H9 (cell line): ENCODE results near the gene SMYD4. TPM values are rescaled to one million over a fixed set of nuclear protein-coding genes. Genes with fewer than 3 reads are reported as not detected.

Experiments
- DNase-seq: peaks from one replicate; pipeline ENCODE4 v3.0.0-alpha.2; 2017
- H2AFZ ChIP-seq: one replicate; pipeline ENCODE4 v1.6.1; 2013; ENCODE audit warnings: mild to moderate bottlenecking, low read length, control low read depth, moderate library complexity
- H2AK5ac ChIP-seq: 2 replicates; pipeline ENCODE4 v1.6.1; 2013; ENCODE audit warnings: low read length, control low read depth, mixed read lengths; ENCODE audit not compliant: insufficient read length
- H2BK120ac ChIP-seq: one replicate; pipeline ENCODE4 v1.6.1; 2013; ENCODE audit warnings: low read depth, mild to moderate bottlenecking, low read length, control low read depth, inconsistent platforms; ENCODE audit not compliant: poor library complexity, severe bottlenecking
- H2BK12ac ChIP-seq: 2 replicates; pipeline ENCODE4 v1.6.1; 2013; ENCODE audit warnings: low read length, control low read depth, mixed read lengths, low read depth; ENCODE audit not compliant: insufficient read length
- H2BK15ac ChIP-seq: 2 replicates; pipeline ENCODE4 v1.6.1; 2013; ENCODE audit warnings: low read depth, low read length, control low read depth
- H2BK20ac ChIP-seq: one replicate; pipeline ENCODE4 v1.6.1; 2013; ENCODE audit warnings: low read depth, mild to moderate bottlenecking, low read length, control low read depth, inconsistent platforms; ENCODE audit not compliant: poor library complexity, severe bottlenecking
- H2BK5ac ChIP-seq: 2 replicates; pipeline ENCODE4 v1.6.1; 2013; ENCODE audit warnings: low read length, control low read depth, mixed read lengths; ENCODE audit not compliant: insufficient read length
- H3K14ac ChIP-seq: 2 replicates; pipeline ENCODE4 v1.6.1; 2013; ENCODE audit warnings: low read length, control low read depth; ENCODE audit not compliant: insufficient read depth
- H3K18ac ChIP-seq: 2 replicates; pipeline ENCODE4 v1.6.1; 2013; ENCODE audit warnings: low read depth, mild to moderate bottlenecking, mixed read lengths, low read length, control low read depth; ENCODE audit not compliant: insufficient read length
- H3K23ac ChIP-seq: 2 replicates; pipeline ENCODE4 v1.6.1; 2013; ENCODE audit warnings: low read length, control low read depth, mixed read lengths, low read depth; ENCODE audit not compliant: insufficient read length
- H3K23me2 ChIP-seq: 2 replicates; pipeline ENCODE4 v1.6.1; 2013; ENCODE audit warnings: low read depth, mild to moderate bottlenecking, mixed read lengths, low read length, control low read depth; ENCODE audit not compliant: insufficient read length, poor library complexity, severe bottlenecking
- H3K27ac ChIP-seq: 2 replicates; pipeline ENCODE4 v1.5.1; 2013; ENCODE audit warnings: low read length, control low read depth, mixed read lengths, low read depth; ENCODE audit not compliant: insufficient read length
- H3K27me3 ChIP-seq: 2 replicates; pipeline ENCODE4 v1.6.1; 2013; ENCODE audit warnings: low read length, control low read depth, inconsistent platforms; ENCODE audit not compliant: insufficient read depth
- H3K4ac ChIP-seq: 2 replicates; pipeline ENCODE4 v1.6.1; 2013; ENCODE audit warnings: low read depth, mild to moderate bottlenecking, control low read depth, inconsistent platforms, low read length, moderate library complexity
- H3K4me1 ChIP-seq: 2 replicates; pipeline ENCODE4 v1.6.1; 2013; ENCODE audit warnings: low read length, control low read depth, inconsistent platforms; ENCODE audit not compliant: insufficient read depth
- H3K4me2 ChIP-seq: 2 replicates; pipeline ENCODE4 v1.6.1; 2013; ENCODE audit warnings: low read length, control low read depth, mixed read lengths; ENCODE audit not compliant: insufficient read length, insufficient read depth
- H3K56ac ChIP-seq: 2 replicates; pipeline ENCODE4 v1.6.1; 2013; ENCODE audit warnings: low read depth, mild to moderate bottlenecking, mixed read lengths, low read length, control low read depth; ENCODE audit not compliant: insufficient read length
- H3K79me1 ChIP-seq: 2 replicates; pipeline ENCODE4 v1.6.1; 2013; ENCODE audit warnings: low read depth, mild to moderate bottlenecking, moderate library complexity, low read length, control low read depth, inconsistent platforms; ENCODE audit not compliant: insufficient read depth, poor library complexity, severe bottlenecking
- H3K79me2 ChIP-seq: 2 replicates; pipeline ENCODE4 v1.6.1; 2013; ENCODE audit warnings: low read length, control low read depth, inconsistent platforms; ENCODE audit not compliant: insufficient read depth
- H3K9ac ChIP-seq: 2 replicates; pipeline ENCODE4 v1.6.1; 2013; ENCODE audit warnings: low read length, control low read depth, mixed read lengths; ENCODE audit not compliant: insufficient read length; ENCODE audit errors: extremely low read depth
- H3K9me3 ChIP-seq: one replicate; pipeline ENCODE4 v1.6.1; 2013; ENCODE audit warnings: low read depth, low read length, inconsistent platforms; ENCODE audit not compliant: control insufficient read depth
- H3T11ph ChIP-seq: one replicate; pipeline ENCODE4 v1.6.1; 2013; ENCODE audit warnings: mild to moderate bottlenecking, low read length, control low read depth, inconsistent platforms
- H4K20me1 ChIP-seq: one replicate; pipeline ENCODE4 v1.6.1; 2013; ENCODE audit not compliant: control insufficient read depth, insufficient read length, insufficient read depth
- H4K5ac ChIP-seq: 2 replicates; pipeline ENCODE4 v1.6.1; 2013; ENCODE audit warnings: low read depth, mild to moderate bottlenecking, mixed read lengths, low read length, control low read depth; ENCODE audit not compliant: insufficient read length
- H4K8ac ChIP-seq: replicated peaks from 2 replicates; pipeline ENCODE4 v1.6.1; 2013; ENCODE audit warnings: low read length, control low read depth, mixed read lengths, low read depth; ENCODE audit not compliant: insufficient read length
- H4K91ac ChIP-seq: 2 replicates; pipeline ENCODE4 v1.6.1; 2013; ENCODE audit warnings: low read depth, mild to moderate bottlenecking, moderate library complexity, mixed read lengths, low read length, control low read depth; ENCODE audit not compliant: insufficient read length
- H3K27ac Mint-ChIP-seq, 3 experiments: 2 replicates in 2 of 3; 3 replicates in 1 of 3; pipeline ENCODE4 v1.8.0; 2020 to 2021; ENCODE audit warnings: mixed read lengths in 3 of 3, mild to moderate bottlenecking in 1 of 3, moderate library complexity in 1 of 3
- H3K27me3 Mint-ChIP-seq: 2 replicates; pipeline ENCODE4 v1.8.0; 2021; ENCODE audit warnings: low read depth, mild to moderate bottlenecking, moderate library complexity, mixed read lengths
- H3K36me3 Mint-ChIP-seq, 3 experiments: 2 replicates in 2 of 3; 3 replicates in 1 of 3; pipeline ENCODE4 v1.8.0; 2020 to 2021; ENCODE audit warnings: low read depth in 3 of 3, mixed read lengths in 3 of 3; ENCODE audit not compliant: insufficient read depth in 1 of 3
- H3K4me1 Mint-ChIP-seq, 2 experiments: 2 replicates each; pipeline ENCODE4 v1.8.0; 2020; ENCODE audit warnings: mixed read lengths in 2 of 2
- H3K4me3 Mint-ChIP-seq, 2 experiments: 2 replicates in 1 of 2; 3 replicates in 1 of 2; pipeline ENCODE4 v1.8.0; 2020 to 2021; ENCODE audit warnings: mild to moderate bottlenecking in 2 of 2, mixed read lengths in 2 of 2, moderate library complexity in 1 of 2
- H3K9me3 Mint-ChIP-seq, 2 experiments: 2 replicates in 1 of 2; 3 replicates in 1 of 2; pipeline ENCODE4 v1.8.0; 2020; ENCODE audit warnings: mild to moderate bottlenecking in 2 of 2, mixed read lengths in 2 of 2, moderate library complexity in 1 of 2
- CTCF ChIP-seq: fragments of 200-600 bp; sonication (generic); conservative IDR thresholded peaks from 3 replicates; pipeline ENCODE4 v1.8.0; 2021; ENCODE audit warnings: antibody characterized with exemption, mild to moderate bottlenecking
- WGBS: extraction: QIAGEN DNeasy Blood & Tissue Kit; methylation state at CpG from one replicate; pipeline ENCODE4 v1.1.7; 2013; ENCODE audit warnings: missing lambda C conversion rate, low lambda C conversion rate, mixed read lengths; ENCODE audit not compliant: insufficient read length; ENCODE audit errors: extremely low coverage; 5-methylcytosine and 5-hydroxymethylcytosine counted together
- total RNA-seq: library from RNA; stranded (reverse); gene quantifications from 2 replicates; pipeline ENCODE4 v1.2.1, GENCODE V29; 2021

The SMYD4 gene
- total RNA-seq, 1 experiment from 2014 or later = 28.8 TPM

- Histone ChIP-seq H3K23ac (no peak overlapping the region), H3K4ac (no peak overlapping the region), H3K23me2 (no peaks in the 10 kb centered on the region), H2BK20ac (no peak overlapping the region), H3K4me2 (no peak overlapping the region), H3K79me1 (peaks cover 2% of the 10 kb centered on the region), H2AFZ (no peak overlapping the region), H2BK12ac (no peak overlapping the region), H4K8ac (no peak overlapping the region), H3T11ph (no peak overlapping the region), H4K91ac (no peak overlapping the region), H3K9me3 (no peaks in the 10 kb centered on the region), H3K14ac (no peak overlapping the region), H2BK5ac (no peak overlapping the region), H4K20me1 (no peaks in the 10 kb centered on the region), H3K4me1 (no peaks in the 10 kb centered on the region), H3K27me3 (no peaks in the 10 kb centered on the region), H2BK120ac (no peak overlapping the region), H3K56ac (no peak overlapping the region), H3K18ac (no peak overlapping the region), H4K5ac (no peak overlapping the region), H3K79me2 (no peaks in the 10 kb centered on the region), H2BK15ac (no peak overlapping the region), H3K27ac (no peak overlapping the region), H3K9ac (no peak overlapping the region), H2AK5ac (no peak overlapping the region)
- Mint-ChIP-seq H3K4me3 (no peak overlapping the region), H3K9me3 (no peaks in the 10 kb centered on the region), H3K36me3 (peaks cover 0 to 38% (median 23%) of the 10 kb centered on the region in 3 experiments; a peak in 6 of 7 replicates), H3K27ac (no peak overlapping the region; a peak in 1 of 7 replicates), H3K4me1 (no peaks in the 10 kb centered on the region), H3K27me3 (no peaks in the 10 kb centered on the region)
- no peak for DNase-seq
- WGBS = no CpG with 5 or more reads among the region's 3 CpGs
- no peak for TF ChIP-seq CTCF
Observed at GRCh38 chr17:1867307-1867706, 37.6 kb upstream of the SMYD4 start.
